Mononuclear cell (primary cell): ENCODE data around the gene ITGAV. TPM values are rescaled to one million over a fixed set of nuclear protein-coding genes. Genes with fewer than 3 reads are reported as not detected.

Source experiments
- H3K27me3 ChIP-seq: 2 replicates; pipeline ENCODE4 v1.6.0; 2011; ENCODE audit warnings: low read length, control low read depth; ENCODE audit not compliant: insufficient read depth
- H3K4me1 ChIP-seq: 2 replicates; pipeline ENCODE4 v1.5.1; 2011; ENCODE audit warnings: mild to moderate bottlenecking, low read length, control low read depth; ENCODE audit not compliant: insufficient read depth
- H3K4me3 ChIP-seq: 2 replicates; pipeline ENCODE4 v1.5.1; 2011; ENCODE audit warnings: mild to moderate bottlenecking, low read length, moderate library complexity
- H3K9me3 ChIP-seq: 2 replicates; pipeline ENCODE4 v1.5.1; 2011; ENCODE audit warnings: low read depth, mild to moderate bottlenecking, control low read depth, low read length
- total RNA-seq: library from RNA; depleted of rRNA; stranded (reverse); fragments of >200 nt; gene quantifications from one replicate; pipeline ENCODE4 v1.2.3, GENCODE V29; 2012

The ITGAV gene
- total RNA-seq, 1 donor, result 5.8 TPM

DNA sequence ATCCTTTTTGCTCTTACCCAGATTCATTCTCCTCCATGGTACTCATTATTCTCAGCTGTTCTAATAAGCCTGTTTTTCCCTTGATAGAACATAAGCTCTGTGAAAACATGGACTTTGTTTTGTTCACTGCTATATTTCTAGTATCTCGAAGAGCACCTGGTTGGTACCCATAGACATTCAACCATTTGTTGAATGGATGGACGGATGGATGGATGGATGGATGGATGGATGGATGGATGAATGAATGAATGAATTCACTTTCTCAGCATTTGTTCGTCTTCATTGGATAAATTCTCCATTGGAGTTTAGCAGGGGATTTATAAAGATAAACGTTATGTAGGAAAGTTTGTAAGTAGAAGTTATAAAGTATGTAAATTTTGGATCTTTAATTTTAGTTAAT, 106.9 kb downstream of the ITGAV start:
- Histone ChIP-seq H3K4me1 (peaks cover 14% of the 10 kb centered on the region), H3K9me3 (no peaks in the 10 kb centered on the region), H3K27me3 (peaks cover 28% of the 10 kb centered on the region), H3K4me3 (no peak overlapping the region)

DNA sequence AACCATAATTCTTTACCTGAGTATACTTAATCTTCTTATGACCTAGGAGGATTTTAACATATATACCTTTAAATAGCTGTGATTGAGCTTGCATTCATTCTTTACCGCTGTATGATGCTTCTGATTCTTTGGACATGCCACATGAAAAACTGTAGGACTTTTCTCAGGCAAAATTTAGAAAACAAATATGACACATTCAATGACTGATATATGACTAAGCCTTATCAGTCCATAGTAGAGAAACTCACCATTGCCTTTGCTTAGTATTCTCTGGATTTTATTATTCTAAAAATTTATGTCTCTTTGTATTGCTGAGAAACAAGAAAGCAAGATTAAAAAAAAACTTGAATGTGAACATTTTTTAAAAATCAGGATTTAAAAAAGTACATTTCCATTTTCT, 107.7 kb downstream of the ITGAV start:
- Histone ChIP-seq H3K4me3 (no peak overlapping the region), H3K27me3 (peaks cover 26% of the 10 kb centered on the region), H3K9me3 (no peaks in the 10 kb centered on the region), H3K4me1 (peaks cover 14% of the 10 kb centered on the region)

DNA sequence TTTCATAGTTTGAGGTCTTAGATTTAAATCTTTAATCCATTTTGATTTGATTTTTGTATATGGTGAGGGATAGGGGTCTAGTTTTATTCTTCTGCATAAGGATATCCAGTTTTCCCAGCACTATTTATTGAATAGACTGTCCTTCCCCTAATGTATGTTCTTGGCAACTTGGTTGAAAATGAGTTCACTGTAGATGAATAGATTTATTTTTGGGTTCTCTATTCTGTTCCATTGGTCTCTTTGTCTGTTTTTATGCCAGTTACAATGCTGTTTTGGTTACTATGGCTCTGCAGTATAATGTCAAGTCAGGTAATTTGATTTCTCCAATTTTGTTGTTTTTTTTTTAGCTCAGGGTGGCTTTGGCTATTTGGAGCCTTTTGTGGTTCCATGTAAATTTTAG, 109.9 kb downstream of the ITGAV start:
- Histone ChIP-seq H3K4me1 (peaks cover 7% of the 10 kb centered on the region), H3K9me3 (no peaks in the 10 kb centered on the region), H3K4me3 (no peak overlapping the region), H3K27me3 (peaks cover 12% of the 10 kb centered on the region)

DNA sequence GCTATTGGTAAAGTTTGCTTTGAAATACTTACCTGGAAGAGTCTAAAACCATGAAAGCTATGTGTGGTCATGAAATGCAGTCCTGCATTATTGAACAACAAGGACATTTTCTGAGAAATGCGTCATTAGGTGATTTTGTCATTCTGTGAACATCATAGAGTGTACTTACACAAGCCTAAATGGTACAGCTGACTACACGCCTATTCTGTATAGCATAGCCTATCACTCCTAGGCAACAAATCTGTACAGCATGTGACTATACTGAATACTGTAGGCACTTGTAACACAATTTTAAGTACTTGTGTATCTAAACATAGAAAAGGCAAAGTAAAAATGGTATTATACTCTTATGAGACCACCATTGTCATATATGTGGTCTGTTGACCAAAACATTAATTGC, 112.2 kb downstream of the ITGAV start:
- Histone ChIP-seq H3K9me3 (no peaks in the 10 kb centered on the region), H3K4me1 (no peaks in the 10 kb centered on the region), H3K27me3 (no peaks in the 10 kb centered on the region), H3K4me3 (no peak overlapping the region)

DNA sequence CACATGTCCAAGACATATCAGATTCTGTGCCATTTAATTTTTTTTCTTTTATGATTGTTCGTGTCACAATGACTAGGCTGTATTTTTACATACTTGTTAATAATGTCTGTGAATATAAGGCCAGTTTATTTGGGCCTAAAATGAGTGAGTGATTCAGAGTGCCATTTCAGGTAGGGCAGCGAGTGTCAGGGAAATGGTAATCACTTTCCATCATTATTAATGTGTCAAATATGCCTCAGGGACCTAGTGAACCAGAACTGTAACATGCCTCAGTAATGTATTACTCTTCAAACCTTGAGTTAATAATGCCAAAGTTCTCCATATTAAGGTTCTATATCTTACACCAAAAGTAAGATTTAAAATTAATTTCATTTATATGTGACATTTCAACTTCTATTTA, 112.6 kb downstream of the ITGAV start:
- no peaks in the 10 kb centered on the region for H3K27me3 ChIP-seq
- no peak overlapping the region for H3K4me3 ChIP-seq
- no peaks in the 10 kb centered on the region for H3K9me3 ChIP-seq
- no peaks in the 10 kb centered on the region for H3K4me1 ChIP-seq

DNA sequence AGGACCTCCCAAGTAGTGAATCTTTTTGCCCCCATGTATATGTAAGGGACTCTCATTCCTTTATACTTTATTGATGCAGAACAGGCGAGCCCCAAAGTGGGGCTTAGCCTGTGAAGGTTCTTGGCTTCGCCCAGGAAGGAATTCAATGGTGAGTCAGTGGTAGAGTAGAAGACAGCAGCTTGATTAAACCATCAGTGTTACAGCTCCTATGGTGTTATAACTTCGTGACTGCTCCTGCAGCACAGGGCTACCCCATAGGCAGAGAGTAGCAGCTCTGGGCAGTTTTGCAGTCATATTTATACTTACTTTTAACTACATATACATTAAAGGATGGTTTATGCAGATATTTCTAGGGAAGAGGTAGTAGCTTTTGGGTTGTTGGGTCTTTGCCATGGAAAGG, 115.0 kb downstream of the ITGAV start:
- no peaks in the 10 kb centered on the region for H3K9me3 ChIP-seq
- no peak overlapping the region for H3K4me3 ChIP-seq
- H3K27me3 ChIP-seq, result no peaks in the 10 kb centered on the region
- no peaks in the 10 kb centered on the region for H3K4me1 ChIP-seq

DNA sequence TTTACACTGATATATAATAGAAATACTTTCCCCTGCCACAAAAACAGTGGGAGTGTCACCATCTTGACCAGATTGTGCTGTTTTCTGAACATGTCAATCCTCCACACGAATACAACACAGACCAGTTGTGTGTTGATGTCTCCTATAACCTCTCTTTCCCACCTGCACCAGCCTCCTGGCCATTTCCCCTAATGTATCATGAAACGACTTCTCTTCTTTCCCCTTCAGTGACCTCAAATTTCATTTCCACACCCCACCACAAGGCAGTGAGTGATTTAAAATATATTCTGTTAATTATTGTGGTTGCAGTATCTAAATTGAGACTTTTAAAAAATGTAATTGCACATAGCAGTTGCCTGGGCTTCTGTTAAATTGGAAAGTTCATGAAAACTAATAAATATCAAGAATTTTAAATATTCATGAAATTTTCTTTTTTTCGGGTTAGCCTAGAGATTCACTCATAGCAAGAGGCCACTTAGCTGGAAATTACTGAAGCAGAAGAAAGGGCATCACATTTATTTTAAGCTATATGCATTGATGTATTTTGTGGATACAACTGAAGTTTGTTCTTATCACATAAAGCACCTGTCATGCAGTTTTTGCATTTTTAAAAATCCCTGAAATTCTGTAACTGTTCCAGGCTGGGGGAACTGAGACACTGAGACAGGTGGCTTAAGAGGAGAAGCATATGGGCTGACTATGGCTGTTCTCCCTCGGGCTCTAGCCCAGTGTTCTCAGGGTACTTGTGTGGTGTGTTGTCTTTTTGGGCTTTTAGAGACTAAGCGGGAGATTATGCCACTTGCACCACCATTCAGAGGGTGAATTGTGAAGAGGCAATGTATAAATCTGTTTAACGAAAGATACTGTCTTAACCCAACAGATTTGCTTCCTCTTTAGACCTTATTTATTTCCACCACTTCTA, 119.9 kb downstream of the ITGAV start:
- H3K9me3 ChIP-seq, result no peaks in the 10 kb centered on the region
- H3K4me3 ChIP-seq, result no peak overlapping the region
- H3K4me1 ChIP-seq, result no peaks in the 10 kb centered on the region
- H3K27me3 ChIP-seq, result no peaks in the 10 kb centered on the region

DNA sequence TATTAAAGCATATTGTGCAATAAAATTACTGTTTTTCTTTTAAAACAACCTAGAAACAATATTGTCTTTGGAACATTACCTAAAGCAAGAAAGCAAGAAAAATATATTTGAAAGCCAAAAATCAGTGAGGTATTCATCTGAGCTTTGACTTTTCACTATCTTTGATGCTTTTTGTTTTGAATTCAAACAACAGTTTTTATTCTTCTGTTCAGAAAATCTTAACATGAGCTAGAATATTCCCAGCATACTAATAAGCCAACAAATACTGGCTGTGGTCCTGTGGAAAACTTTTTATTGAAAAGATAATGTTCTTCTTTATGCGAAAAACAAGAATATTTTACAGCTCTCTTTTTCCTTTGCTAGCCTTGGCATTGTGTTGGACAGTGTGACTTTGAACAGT, 123.8 kb downstream of the ITGAV start:
- Histone ChIP-seq H3K27me3 (no peaks in the 10 kb centered on the region), H3K9me3 (no peaks in the 10 kb centered on the region), H3K4me3 (no peak overlapping the region), H3K4me1 (no peaks in the 10 kb centered on the region)

DNA sequence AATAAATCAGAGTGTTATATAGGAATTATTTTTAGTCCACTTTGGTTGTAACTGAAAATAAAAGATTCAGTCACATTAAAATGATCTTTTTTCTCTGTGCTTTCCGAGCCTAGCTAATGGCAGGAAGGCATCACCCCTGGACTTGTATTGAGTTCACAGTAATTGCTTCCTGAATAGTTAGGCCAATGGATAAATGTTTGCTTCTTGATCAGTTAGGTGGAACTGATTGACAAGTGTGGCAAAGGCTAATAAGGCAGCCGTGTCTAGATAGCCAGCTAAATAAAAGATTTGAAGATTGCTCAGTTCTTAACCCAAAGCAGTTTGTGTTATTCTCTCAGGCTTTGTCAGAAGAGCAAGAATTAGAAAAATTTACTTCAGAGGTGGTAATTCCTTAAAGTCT, 124.8 kb downstream of the ITGAV start:
- H3K4me3 ChIP-seq, result no peak overlapping the region
- H3K27me3 ChIP-seq, result no peaks in the 10 kb centered on the region
- no peaks in the 10 kb centered on the region for H3K9me3 ChIP-seq
- no peaks in the 10 kb centered on the region for H3K4me1 ChIP-seq

DNA sequence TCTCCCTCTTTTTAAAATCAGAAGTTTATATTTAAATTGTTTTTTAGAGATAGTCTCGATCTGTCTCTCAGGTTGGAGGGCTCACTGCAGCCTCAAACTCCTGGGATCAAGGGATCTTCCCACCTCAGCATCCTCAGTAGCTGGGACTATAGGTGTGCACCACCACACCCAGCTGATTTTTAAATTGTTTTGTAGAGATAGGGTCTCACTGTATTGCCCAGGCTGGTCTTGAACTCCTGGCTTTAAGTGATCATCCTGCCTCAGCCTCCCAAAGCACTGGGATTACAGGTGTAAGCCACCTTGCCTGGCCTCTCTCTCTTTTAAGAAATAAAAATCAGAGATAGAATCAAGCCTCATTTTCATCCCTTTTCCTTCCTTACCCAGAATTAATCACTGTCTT, 126.1 kb downstream of the ITGAV start:
- no peaks in the 10 kb centered on the region for H3K9me3 ChIP-seq
- no peak overlapping the region for H3K4me3 ChIP-seq
- H3K27me3 ChIP-seq, result no peaks in the 10 kb centered on the region
- H3K4me1 ChIP-seq, result no peaks in the 10 kb centered on the region

DNA sequence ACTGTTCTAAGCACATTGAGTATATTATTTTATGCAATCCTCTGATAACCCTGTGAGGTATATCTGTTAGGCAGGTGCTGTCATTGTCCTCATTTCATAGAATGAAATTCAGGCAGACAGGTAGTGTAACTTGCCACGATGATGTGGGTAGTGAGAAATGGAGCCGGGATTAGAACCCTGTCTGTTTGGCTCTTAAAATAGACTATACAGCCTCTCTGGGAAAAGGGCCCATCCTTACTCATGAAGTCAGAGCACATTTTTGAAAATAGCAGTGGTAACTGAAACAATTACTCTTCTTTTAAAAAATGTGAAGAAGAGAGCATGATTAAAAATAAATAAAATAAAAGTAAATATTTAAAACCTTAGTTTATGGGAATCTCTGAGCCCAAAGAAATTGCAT, 127.0 kb downstream of the ITGAV start:
- Histone ChIP-seq H3K27me3 (no peaks in the 10 kb centered on the region), H3K9me3 (no peaks in the 10 kb centered on the region), H3K4me3 (no peak overlapping the region), H3K4me1 (no peaks in the 10 kb centered on the region)

DNA sequence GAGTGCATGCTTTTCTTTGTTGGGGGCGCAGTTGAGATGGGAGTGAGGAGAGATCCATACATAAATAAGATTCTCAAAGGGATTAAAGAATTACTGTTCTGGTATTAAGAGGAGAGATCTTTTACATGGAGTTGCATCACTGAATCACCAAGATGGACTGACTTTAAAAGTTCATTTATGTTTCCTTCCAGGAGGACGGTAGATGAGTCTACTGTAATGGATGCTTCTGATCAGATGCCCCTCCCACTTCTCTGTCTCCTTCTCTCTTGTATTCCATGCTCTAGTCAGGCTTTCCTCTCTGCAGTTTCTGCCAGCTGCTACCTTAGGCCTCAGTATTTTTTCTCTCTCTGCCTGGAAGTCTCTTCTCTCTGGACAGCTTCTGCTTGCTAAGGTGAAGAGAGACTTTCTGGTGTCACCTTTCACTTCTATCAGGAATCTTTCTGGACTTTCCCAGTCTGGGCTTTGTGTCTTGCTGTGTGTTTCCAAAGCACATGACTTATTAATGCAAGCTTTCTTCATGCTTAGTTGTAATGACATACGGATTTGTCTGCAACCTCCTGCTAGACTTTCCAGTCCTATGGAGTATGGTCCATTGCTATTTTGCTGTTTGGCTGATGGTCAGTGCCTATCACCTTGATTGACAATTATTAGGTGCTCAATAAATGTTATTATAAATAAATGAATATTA, 127.6 kb downstream of the ITGAV start:
- Histone ChIP-seq H3K4me1 (no peaks in the 10 kb centered on the region), H3K27me3 (no peaks in the 10 kb centered on the region), H3K9me3 (no peaks in the 10 kb centered on the region), H3K4me3 (no peak overlapping the region)

DNA sequence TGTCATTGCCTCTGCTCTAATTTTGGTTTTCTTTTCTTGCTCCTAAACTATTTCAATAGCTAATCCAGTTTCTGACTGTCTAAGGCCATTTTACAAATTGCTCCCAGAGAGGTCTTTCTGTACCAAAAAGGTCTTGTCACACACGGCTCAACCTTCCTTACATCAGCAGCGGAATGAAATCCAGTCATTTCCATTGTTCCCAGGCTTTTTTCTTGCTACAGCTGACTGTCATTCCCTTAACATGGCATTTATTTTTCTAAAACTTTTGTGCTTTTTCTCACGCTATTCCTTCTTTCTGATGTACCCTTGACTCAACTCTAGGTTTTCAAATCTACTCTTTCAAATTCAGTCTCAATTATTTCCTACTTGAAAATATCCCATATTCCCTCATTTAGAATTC, 128.3 kb downstream of the ITGAV start:
- Histone ChIP-seq H3K4me3 (no peak overlapping the region), H3K4me1 (no peaks in the 10 kb centered on the region), H3K27me3 (no peaks in the 10 kb centered on the region), H3K9me3 (no peaks in the 10 kb centered on the region)

DNA sequence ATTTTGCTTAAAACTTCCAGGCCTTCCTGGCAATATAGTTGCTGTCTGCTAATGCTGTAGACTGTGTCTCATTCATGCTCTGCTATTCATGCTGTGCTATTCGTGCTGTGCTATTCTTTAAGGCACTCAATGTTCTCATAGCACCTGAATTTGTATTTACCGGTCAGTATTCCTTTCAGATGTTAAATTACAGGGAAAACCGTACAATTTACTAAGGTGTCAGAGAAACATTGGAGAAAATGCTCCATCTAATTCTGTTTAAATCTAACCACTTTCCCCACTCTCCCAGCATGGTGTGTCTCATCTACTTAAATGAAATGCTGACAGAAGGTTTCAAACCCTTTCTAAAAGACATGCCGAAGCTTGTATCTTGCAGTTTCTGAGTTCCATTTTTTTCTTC, 129.0 kb downstream of the ITGAV start:
- Histone ChIP-seq H3K9me3 (no peaks in the 10 kb centered on the region), H3K27me3 (no peaks in the 10 kb centered on the region), H3K4me1 (no peaks in the 10 kb centered on the region), H3K4me3 (no peak overlapping the region)

DNA sequence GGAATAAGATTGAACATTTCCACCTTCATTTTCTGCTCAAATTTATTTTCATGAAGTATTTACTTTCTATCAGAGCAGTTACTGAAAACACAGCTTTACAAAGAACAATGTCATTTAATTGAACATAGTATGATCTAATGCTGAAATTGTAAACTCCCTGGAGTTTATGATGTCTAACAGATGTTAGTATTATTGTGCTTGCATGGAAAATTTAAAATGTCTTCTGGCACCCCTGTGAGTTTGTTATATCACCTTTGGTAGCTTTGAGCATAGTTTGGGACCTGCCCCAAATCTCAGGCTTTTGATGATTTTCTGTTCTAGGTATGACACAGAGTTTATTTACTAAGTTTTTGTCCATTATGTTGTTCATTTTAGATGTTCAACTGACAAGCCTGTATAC, 132.1 kb downstream of the ITGAV start:
- H3K27me3 ChIP-seq, result no peaks in the 10 kb centered on the region
- no peaks in the 10 kb centered on the region for H3K9me3 ChIP-seq
- H3K4me3 ChIP-seq, result no peak overlapping the region
- H3K4me1 ChIP-seq, result no peaks in the 10 kb centered on the region

DNA sequence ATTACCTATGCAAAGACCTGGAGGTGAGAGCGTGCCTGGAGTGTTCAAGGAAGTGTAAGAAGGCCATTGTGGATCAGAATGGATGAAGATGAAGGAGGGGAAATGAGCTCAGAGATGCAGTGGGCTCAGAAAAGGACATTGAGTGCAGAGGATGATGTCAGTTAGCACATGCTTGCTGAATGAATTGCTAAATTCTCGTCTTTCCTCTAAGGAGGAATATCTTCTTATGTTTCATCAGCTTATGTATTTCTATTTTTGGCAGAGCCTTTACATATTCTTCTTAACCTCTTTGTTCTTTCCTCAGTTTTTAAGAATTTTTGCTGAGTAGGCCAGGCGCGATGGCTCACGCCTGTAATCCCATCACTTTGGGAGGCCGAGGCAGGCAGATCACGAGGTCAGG, 134.9 kb downstream of the ITGAV start:
- Histone ChIP-seq H3K4me3 (no peak overlapping the region), H3K27me3 (no peaks in the 10 kb centered on the region), H3K4me1 (no peaks in the 10 kb centered on the region), H3K9me3 (no peaks in the 10 kb centered on the region)
